Measurements from ENCODE around the gene PTPRN2. TPM values are rescaled to one million over a fixed set of nuclear protein-coding genes. Genes with fewer than 3 reads are reported as not detected.

The PTPRN2 gene
- total RNA-seq, 1 experiment from 2014 or later: 2.9 TPM

DNA sequence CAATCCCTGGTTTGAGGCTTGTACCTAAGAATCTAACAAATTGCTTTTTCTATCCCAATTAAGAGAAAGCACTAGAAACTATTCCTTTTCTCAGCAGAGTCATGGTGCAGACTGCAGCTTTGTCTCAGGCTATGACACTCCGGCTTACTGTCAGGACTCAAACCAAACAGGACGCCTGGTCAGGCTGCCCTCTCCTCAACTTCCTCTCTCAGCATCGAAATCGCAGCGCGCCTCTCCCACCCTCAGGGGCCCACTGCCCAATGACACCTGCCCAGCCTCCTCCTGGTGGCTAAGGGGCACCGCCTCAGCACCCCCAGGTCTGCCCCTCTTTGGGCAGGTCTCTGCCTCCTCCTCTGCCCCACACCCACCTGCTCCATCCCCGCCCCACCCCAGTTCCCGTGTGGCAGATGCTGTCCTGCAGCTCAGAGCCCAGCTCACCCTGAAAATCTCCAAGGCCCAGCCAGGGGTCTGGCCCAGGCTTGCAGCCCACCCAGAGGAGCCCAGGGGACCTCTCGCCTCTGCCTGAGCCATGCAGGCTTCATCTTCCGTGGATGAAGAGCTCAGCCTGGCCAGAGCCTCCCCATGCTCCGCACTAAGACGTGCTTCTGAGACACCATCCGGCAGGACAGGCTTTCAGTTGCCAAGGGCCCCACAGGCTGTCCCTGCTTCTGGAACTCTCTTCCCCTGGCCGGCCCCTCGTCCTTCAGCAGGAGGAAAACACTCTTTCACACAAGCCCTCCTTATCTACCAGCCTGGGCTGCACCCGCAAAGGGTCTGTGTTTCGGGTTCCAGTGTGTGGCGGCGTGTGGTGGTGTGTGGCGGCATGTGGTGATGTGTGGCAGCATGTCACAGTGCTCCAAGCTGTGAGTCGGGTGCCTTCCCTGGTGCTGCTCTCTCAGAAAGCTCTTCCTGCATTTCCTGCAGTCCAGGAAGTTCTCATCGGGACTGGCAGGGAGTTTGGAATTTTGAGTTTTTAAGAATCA, 16.4 kb upstream of the PTPRN2 start:
- DNase-seq (ENCODE audit: extremely low read depth, low read depth): no peak

DNA sequence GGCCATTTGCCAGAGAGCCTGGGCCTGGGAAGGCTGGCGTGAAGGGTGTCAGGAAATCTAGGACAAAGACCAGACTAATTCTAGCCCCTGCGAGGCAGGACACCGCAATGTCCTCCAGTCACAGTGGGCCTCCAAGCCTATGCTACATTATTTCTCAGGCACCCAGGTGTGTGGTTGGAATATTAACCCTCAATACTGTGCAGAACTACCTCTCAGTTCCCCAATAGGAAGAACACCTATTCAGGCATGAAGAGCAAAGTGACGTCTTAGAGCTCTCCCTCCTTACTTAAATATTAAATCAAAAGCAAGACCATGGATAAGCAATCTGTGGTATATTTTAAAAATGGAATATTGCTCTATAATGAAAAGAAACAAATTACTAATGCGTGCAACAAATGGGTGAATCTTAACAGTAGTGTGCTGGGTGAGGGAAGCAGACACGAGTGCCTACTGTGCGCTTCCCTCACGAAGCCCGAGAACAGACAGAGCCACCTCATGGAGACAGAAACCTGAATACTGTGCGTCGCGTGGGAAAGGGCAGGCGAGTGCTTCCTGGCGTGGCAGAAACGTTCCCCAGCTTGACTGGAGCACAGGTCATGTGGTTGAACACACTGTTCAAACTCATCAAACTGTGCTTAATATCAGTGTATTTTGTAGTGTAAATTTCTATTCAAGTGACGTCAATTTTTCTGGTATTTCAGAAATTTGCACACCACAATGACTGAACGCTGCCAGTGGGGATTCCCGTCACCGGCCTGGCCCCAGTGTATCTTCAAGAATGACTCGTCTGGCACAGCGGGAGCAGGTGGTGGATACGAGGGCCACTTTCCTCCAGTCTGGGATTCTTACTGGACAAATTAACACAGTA, 15.5 kb upstream of the PTPRN2 start:
- no peak for DNase-seq (ENCODE audit: extremely low read depth, low read depth)

DNA sequence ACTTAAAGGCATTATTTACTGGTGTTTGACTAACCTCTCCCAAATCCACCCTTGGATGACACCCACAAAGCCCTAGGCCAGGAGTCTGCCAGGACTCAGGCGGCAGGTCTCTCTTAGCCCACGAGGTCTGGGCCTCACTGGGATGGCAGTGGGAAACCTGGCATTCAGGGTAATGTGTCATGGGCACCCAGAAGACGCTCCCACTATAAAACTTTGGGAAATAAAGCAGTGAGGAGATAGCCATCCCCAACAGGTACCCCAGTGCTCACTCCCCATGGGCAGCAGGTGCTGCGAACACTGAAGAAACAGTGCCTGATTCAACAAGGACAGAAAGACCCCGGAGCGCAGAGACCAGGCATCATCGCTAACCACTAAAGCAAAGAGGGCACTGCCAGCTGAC, 14.4 kb upstream of the PTPRN2 start:
- DNase-seq (ENCODE audit: extremely low read depth, low read depth): no peak

DNA sequence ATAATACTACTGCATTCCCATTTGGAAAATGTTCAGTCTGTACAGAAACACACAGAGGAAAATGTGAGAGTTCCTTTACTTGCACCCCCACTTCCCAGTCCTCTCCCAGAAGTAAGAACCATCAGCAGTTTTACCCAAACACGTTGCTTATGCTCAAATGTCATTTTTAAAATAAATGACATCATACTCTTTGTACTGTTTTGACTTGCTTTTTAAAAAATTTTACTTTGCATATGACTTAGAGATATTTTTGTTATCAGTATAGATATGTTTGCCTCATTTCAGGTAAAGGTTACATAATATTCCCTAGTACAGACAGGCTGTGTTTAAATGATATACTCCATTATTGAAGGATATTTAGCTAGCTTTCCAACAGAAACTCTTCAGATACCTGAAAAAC, 13.5 kb upstream of the PTPRN2 start:
- DNase-seq (ENCODE audit: extremely low read depth, low read depth): no peak

DNA sequence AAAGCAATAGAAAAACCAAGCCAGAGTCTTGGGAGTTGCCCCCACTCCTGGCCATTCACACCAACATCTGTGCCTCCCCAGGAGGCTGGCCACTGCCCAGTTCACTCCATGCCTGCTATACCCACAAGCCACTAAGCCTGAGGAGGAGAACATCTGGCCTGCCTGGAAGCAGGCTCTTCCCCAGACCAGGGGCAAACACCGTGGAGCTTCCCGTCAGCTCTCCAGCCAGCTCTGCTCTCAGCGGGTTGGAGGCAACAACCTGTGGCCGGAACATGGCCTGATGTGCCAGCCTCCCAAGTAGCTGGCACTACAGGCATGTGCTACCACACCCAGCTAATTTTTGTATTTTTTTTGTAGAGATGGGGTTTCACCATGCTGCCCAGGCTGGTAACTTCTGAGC, 9.1 kb upstream of the PTPRN2 start:
- DNase-seq (ENCODE audit: extremely low read depth, low read depth): no peak

DNA sequence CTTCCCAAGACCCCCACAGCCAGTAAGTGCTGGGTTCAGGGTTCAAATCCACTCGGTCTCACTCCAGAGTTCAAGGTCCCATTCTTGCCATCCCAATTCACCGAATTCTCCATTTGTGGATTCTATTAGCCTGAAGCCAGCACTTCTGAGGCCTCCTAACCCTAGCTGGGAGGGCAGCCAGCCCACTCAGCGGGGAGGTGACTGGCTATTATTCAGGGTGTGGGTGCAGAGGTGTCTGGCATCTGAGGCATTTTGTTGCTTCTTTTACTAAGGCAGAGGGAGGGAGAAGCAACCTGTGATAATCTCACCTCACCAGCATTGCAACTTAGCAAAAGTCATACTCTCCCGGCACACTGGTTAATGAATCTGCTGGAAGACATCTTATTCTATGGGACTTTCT, 8.7 kb upstream of the PTPRN2 start:
- DNase-seq (ENCODE audit: extremely low read depth, low read depth): no peak

DNA sequence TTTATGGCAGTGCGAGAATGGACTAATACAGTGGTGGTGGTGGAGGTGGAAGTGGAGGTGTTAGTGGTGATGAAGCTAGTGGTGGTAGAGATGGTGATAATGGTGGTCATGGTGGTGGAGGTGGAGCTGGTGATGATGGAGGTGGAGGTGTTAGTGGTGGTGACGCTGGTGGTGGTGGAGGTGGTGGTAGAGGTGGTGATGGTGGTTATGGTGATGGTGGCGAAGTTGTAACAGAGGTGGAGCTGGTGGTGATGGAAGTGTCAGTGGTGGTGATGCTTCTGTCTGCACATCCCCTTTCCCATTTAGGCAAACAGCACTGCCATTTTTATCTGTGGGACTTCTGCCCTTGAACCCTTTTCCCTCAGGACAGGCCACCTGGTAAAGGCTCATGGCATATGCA, 7.4 kb upstream of the PTPRN2 start:
- peak; percentile 5 for DNase-seq (ENCODE audit: extremely low read depth, low read depth)

DNA sequence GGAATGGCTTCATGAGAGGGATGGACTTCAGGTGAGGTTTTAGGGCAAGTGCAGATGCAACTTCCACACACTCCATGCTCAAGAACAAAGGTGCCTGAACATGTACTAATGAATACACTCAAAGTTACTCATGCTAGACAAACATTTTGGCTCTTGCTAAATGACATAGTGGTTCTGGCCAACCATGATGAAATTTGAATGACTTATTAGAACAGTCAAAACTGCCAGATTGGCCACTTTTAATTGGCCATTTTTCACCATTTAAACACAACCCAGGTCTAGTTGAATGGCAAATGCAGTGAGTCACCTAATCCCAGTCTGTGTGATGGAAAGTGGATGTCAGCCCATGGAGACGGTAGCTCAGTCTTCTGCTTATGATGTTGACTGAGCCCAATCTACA, 4.9 kb upstream of the PTPRN2 start:
- DNase-seq (ENCODE audit: extremely low read depth, low read depth): no peak

DNA sequence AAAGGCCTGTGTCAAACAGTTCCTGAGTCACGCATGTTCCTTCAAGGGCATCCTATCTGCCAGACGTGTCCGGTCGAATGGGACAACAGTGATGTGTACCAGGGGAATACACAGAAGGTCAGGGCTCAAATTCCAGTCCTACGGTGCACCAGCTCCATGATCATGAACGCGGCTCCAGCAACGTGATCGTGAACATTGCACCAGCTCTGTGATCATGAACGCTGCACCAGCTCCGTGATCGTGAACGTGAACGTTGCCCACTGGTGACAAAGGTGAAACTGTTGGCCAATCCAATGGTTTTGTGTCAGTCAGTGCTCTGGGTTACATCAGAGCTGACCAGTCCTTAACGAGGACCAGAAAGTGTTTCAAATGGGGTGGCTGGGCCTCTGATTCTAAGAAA, 4.3 kb upstream of the PTPRN2 start:
- DNase-seq (ENCODE audit: extremely low read depth, low read depth): no peak

DNA sequence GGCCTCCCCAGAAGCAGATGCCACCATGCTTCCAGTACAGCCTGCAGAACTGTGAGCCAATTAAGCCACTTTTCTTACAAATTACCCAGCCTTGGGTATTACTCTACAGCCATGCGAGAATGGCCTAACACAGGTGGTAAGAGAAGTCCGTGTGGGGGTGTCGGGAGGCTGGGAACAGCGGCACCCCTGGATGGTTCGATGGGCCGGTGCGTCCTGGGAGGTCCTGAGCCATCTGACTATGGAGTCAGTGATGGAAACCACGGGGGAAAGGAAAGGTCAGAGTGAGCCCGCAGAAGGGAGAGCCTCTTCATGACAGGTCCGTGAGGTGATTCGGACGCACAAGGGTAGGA, 2.5 kb upstream of the PTPRN2 start:
- DNase-seq (ENCODE audit: extremely low read depth, low read depth): no peak

DNA sequence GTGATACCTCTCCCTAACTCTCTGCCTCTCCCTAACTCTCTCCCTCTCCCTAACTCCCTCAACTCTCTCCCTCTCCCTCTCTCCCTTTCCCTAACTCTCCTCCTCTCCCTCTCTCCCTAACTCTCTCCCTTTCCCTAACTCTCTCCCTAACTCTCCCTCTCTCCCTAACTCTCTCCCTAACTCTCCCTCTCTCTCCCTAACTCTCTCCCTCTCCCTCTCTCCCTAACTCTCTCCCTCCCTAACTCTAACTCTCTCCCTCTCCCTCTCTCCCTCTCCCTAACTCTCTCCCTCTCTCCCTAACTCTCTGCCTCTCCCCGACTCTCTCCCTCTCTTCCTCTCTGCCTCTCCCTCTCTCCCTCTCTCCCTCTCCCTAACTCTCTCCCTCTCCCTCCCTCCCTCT, 2.0 kb upstream of the PTPRN2 start:
- DNase-seq (ENCODE audit: extremely low read depth, low read depth): no peak

DNA sequence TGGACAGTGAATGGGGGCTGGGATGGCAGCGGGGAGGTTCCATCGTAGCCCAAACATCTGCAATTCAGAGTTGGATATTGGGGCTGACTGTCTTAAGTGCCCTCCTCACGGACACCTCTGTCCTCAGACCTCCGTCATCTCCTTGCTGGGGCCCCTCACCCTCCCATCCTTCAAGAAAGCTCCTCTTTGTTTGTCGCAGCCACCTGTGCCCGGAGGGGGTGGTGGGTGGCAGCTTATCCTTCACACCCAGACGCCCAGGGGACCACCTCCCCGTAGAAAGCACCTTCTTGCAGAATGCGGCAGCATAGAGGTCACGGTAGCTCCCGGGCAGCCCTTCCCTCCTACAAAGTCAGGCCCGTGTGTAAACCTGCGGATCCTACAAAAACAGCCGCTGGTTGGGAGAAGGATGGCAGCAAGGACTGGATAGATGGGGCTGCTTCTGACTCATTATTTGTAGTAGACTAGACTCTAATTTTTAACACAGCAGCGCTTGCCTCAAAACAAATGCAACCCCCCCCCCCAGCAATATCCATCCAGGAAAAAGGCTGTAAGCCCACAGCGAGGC, 1.3 kb upstream of the PTPRN2 start:
- no peak for DNase-seq (ENCODE audit: extremely low read depth, low read depth)

DNA sequence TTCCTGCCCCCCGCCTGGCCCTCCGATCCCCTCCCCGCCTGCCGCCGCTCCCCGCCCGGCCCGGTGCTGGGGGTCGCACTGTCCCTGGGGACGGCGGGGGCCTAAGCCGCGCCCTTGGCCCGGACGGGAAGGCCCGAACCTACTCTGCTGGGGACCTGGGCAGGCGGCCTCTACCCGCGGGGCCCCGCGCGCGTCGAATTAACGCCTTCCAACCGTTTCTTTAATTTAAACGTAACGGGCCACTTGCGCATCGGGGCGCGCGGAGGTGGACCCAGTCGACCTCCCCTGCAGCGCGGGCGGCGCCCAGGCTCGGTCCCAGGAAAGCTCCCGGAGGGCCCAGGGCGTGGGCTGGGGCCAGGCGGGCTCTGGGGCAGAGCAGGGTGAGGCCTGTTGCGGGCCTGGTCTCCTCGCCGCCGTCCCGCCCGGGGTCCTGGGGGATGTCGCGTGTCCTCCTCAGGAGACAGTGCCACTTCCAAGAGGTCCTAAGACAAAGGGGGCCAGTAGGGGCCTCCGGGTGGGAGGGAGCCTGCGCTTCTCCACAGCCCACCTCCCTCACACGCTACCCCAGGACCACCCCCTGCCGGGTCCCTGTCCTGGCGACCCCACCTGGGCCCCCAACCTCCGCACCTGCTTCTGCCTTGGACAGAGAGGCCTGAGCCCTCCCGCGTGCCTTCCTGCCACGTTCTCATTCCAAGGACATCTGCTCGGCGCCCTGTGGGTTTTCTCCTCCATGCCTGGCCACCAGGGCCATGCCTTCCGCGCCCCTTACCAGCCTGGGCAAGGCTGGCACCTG, 658 bp upstream of the PTPRN2 start:
- no peak for DNase-seq (ENCODE audit: extremely low read depth, low read depth)

DNA sequence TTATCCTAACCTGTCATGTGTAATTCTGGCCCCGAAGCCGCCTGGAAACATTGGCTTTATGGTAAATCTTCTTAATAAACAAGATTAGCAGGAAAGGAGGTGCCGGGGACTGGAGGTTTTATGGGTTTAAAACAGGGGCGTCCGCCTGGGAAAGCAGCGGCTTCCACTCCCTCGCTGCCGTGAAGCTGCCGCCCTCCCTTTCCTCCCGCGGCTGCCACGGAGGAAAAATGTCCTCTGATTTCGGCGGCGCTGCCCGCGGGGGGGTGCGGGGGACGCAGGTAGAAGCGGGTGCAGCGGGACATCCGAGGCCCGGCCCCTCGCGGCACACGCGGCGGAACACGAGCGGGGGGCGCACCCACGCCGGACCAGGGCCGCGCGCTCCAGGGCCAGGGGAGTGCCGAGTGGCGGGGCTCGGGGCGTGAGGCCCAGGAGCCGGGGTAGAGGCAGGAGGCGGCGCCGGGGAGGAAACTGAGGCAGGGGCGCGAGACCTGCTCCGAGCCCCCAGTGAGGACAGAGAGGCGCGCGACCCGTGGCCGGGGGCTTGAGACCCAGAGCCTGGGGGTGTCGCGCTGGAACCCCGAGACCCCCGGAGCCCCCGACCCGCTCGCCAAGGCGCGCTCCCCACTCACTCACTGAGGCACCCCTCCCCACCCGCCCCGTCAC, 993 bp downstream of the PTPRN2 start:
- DNase-seq (ENCODE audit: extremely low read depth, low read depth): no peak

DNA sequence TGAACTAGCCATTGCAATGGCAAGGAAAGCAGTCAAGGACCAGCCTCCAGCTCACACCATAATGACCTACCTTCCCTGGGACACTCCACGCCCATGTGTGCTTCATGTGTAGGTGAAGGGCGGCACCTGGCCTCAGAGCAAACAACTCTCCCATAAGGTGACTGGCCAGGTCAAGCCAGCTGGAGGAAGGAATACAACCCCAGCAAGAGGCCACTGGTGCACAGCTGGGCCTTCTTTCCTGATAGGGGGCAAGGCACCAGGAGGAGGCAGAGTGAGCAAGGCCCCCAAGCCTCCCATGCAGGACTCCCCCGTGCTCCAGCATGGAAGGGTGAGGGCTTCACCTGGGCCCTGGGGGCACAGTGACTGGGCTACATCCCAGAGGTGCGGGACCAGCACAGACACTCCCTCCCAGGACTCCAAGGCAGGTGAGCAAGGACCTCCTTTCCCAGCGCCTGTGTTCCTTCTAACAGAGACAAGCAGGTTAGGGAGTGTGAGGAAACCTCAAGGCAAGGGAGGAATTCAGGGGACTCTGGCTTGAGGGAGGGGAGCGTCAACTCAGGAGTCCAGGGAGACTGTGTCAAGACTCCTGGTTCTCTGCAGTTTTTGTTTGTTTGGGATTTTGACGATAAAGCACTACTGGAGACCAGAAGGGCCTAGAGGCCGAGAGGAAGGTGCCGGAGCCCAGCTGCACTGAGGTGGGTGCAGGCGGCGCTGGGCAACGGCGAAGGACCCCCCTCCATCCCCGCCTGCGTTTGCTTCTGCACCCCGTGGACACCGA, 1.7 kb downstream of the PTPRN2 start:
- no peak for DNase-seq (ENCODE audit: extremely low read depth, low read depth)

DNA sequence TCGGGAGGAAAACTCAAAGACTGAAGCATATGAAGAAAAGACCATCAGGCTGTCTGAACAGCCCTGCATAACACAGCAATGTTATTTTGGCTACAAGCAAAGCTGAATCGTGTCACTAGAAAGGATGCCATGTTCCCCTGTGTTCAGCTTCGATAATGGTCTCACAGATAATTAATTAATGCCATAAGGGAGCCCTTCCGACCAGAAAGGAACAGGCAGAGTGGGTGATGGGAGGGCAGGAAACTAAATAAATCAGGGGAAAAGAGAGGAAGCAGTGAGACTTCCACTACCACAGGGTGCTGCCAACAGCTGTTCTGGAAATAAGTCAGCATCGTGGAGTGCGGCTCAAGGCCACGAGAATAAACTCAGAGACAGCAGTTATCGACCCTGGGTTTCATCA, 3.2 kb downstream of the PTPRN2 start:
- DNase-seq (ENCODE audit: extremely low read depth, low read depth): no peak

DNA sequence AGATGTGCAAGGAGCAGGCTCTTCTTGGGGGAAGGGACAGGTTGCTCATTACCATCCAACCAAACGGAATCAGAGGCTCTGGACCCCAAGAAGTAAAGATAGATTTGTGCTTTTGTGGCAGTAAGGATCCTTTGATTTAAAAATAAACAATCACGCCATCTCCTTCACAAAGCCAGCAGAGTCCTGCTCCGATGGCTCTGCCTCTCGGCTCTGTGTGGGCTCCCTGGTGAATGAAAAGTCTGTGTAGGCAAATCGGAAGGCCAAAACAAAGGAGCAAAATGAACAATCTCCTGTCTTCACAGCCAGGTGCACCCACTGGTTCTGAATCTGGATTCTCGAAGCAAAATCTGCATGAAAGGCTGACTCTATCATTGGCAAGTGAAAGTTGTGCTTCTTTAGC, 3.8 kb downstream of the PTPRN2 start:
- no peak for DNase-seq (ENCODE audit: extremely low read depth, low read depth)

DNA sequence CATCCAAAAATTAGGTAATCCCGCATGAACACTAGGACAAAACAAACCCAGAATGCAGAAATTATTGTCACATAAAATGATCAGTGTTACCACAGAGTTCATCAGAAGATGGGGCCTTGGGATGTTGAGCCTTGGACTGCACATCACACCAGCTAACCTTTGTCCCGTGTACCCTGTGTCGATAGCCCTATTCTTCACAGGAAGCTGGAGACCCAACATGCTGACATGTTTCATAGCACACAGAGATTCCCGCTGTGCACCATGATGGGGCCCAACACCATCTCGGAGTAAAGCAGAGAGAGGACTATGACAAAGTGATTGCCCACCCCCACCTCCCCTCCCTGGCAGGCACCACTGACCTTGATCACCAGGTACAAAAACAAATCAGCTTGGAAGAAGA, 4.5 kb downstream of the PTPRN2 start:
- no peak for DNase-seq (ENCODE audit: extremely low read depth, low read depth)

DNA sequence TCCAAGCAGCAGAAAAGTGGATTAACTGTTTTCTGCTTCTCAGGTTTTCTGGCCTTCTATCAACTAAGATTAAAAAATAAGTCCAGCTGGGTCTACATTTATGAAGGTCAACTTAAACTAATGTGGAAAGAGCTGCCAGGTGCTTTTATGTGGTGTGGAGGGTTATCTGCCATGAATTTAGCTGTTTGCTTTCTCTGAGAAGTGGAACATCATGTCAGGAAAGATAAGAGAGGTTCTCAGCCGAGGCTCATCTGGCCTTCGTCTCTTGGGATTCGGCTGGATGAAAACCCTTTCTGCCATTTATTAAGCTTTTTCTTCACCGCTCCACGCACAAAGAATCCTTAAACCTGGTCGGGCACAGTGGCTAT, 5.5 kb downstream of the PTPRN2 start:
- DNase-seq (ENCODE audit: extremely low read depth, low read depth): no peak

All from NCI-H460 (cell line).